ENCODE results near the gene SNRPN. TPM values are rescaled to one million over a fixed set of nuclear protein-coding genes. Genes with fewer than 3 reads are reported as not detected.
A peak's percentile ranks its signal among the peaks of the same experiment; 100 is the strongest.
"Not testable (repeated sequence)": the region's sequence is repeated elsewhere in the genome, so short reads cannot be mapped to it uniquely, and the experiment has no call there.

SNRPN gene
- 100 to 1,000 TPM; 169 to 227 (median 191) TPM for polyA plus RNA-seq (ENCODE audit: insufficient read length in 10 of 10)
- long read RNA-seq, donor 1, transcript SNRPN-202 (10 exons, 1,528 nt): major isoform, 57 of 137 reads
- long read RNA-seq, donor 1, partial matches to known transcripts: 79 of 137 reads
- long read RNA-seq, donor 1, other reads (novel, unspliced or antisense): 0 of 137 reads
- long read RNA-seq, donor 2, transcript SNRPN-202 (10 exons, 1,528 nt): major isoform, 46 of 78 reads
- long read RNA-seq, donor 2, partial matches to known transcripts: 25 of 78 reads
- long read RNA-seq, donor 2, other reads (novel, unspliced or antisense): 5 of 78 reads
- long read RNA-seq, donor 3: 0 reads
- long read RNA-seq, donor 4, transcript SNRPN-202 (10 exons, 1,528 nt): major isoform, 45 of 104 reads
- long read RNA-seq, donor 4, partial matches to known transcripts: 49 of 104 reads
- long read RNA-seq, donor 4, other reads (novel, unspliced or antisense): 7 of 104 reads
- long read RNA-seq, donor 5, transcript SNRPN-202 (10 exons, 1,528 nt): major isoform, 65 of 127 reads
- long read RNA-seq, donor 5, partial matches to known transcripts: 52 of 127 reads
- long read RNA-seq, donor 5, other reads (novel, unspliced or antisense): 8 of 127 reads
- long read RNA-seq, donor 6, transcript SNRPN-202 (10 exons, 1,528 nt): major isoform, 102 of 189 reads
- long read RNA-seq, donor 6, partial matches to known transcripts: 78 of 189 reads
- long read RNA-seq, donor 6, other reads (novel, unspliced or antisense): 6 of 189 reads
- long read RNA-seq, donor 7, transcript SNRPN-202 (10 exons, 1,528 nt): major isoform, 44 of 64 reads
- long read RNA-seq, donor 7, partial matches to known transcripts: 20 of 64 reads
- long read RNA-seq, donor 7, other reads (novel, unspliced or antisense): 0 of 64 reads
- long read RNA-seq, donor 8, transcript SNRPN-202 (10 exons, 1,528 nt): major isoform, 38 of 63 reads
- long read RNA-seq, donor 8, partial matches to known transcripts: 24 of 63 reads
- long read RNA-seq, donor 8, other reads (novel, unspliced or antisense): 0 of 63 reads
- long read RNA-seq, donor 9, transcript SNRPN-202 (10 exons, 1,528 nt): major isoform, 8 of 11 reads
- long read RNA-seq, donor 9, partial matches to known transcripts: 0 of 11 reads
- long read RNA-seq, donor 9, other reads (novel, unspliced or antisense): 0 of 11 reads

DNA sequence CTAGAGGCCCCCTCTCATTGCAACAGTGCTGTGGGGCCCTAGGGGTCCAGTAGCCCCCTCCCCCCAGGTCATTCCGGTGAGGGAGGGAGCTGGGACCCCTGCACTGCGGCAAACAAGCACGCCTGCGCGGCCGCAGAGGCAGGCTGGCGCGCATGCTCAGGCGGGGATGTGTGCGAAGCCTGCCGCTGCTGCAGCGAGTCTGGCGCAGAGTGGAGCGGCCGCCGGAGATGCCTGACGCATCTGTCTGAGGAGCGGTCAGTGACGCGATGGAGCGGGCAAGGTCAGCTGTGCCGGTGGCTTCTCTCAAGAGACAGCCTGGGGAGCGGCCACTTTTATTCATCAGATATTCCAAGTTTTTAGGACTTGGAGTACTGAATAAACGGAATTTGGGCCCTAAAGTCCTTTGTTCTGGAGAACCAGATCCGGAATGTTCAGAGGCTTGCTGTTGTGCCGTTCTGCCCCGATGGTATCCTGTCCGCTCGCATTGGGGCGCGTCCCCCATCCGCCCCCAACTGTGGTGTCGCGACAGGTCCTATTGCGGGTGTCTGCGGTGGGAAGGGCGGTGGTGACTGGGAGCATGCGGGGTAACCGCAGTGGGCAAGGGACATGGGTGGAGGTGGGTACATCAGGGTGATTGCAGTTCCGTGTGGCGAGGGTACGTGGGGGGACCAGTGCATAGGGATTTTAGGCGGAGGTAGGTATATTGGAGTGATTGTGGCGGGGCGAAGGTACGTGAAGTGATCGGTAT, at the start of gene SNRPN, which contains the start of gene SNURF:
TSS of gene SNRPN (plus strand) at position 205 of the 748 bp plus-strand sequence. CDS start 19,467 bp downstream, outside the sequence.
TSS of gene SNURF (plus strand) at position 205 of the 748 bp plus-strand sequence. CDS start at position 267, 62 bp downstream.
- peak; percentile 51 to 85 (median 72) for DNase-seq

DNA sequence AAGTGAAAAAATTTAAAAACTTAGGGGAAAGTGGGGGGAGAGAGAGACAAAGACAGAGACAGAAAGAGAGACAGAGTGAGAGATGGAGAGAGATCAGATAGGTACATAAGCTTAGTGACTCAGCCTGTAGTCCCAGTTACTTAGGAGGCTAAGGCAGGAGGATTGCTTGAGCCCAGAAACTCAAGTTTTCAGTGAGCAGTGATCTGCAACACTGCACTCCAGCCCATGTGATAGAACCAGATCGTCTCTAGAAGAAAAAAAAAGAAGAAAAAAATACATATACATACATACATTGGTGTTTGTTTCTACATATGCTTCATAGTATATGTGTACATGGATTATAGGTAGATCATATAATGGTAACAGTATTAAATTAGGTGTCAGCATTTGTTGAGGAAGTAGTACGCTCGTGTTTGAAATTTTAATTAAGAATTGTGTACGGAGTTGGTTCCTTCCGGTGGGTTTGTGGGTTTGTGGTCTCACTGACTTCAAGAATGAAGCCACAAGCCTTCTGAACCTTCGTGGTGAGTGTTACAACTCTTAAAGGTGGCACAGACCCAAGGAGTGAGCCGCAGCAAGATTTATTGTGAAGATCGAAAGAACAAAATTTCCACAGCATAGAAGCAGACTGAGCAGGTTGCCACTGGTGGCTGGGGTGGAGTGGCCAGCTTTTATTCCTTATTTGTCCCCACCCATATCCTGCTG, 38.3 kb upstream of the SNRPN start:
- no peak for DNase-seq

DNA sequence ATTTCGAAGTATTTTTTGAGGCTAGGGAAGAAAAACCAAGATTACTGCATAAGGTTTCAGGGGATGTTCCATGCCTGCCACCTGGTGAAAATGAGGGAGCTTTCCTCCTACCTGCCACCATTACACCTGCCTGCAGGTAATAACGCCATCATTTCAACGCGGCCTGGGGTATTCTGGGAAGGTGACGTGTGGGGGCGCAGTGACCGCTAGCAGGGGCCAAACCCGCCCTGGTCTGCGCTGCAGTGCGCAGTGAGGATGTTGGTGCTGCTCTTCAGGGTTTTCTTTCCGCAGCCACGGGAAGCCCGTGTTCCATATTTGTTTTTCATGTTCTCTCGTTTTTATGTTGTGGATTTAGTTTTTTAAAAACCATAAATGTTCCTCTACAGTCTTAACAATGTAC, 37.4 kb upstream of the SNRPN start:
- DNase-seq: no peak

DNA sequence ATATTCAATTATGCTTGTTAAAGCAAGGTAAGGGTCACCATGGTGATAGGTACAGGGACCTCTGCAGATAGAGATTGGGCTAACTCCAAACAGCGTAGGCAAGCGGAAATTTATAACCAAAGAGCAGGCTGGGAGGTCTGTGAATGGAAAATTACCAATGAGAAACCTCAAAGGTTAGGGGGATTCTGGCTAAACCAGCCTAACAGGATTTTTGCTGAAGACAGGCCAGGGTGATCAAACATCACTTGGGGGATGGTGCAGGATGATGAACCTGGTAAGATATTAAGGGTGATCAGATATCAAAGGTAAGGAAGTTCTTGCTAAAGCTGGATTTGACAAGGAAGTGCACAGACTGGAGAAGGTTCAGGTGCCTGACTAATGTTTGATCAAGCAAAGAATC, 35.3 kb upstream of the SNRPN start:
- no peak for DNase-seq

DNA sequence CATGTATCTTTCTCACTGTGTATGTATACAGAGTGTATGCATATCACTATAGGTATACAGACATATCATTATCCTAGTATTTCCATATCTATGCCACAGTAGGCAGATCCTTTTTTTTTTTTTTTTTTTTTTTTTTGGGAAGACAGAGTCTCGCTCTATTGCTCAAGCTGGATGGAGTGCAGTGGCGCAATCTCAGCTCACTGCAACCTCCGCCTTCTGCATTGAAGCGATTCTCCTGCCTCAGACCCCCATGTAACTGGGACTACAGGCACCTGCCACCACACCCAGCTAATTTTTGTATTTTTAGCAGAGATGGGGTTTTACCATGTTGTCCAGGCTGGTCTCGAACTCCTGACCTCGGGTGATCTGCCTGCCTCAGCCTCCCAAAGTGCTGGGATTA, 32.0 kb upstream of the SNRPN start:
- DNase-seq: not testable (repeated sequence)

DNA sequence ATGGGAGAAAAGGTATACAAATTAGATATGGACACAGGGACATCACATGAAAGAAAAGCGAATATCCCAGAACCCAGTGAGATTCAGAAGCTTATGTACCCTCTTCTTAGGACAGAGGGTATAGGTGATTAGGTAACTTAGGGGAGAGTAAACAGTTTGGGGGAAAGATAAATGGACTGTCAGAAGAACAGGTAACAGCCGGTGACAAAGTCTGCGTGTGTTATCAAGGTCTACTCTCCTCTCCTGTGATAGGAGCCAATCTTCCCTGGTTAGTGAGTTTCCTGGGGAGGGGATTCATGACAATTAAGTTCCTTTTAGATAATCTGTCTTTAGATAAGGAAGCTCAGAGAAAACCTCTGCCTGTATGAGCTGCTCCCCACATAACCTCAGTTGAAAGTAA, 30.6 kb upstream of the SNRPN start:
- DNase-seq: no peak

DNA sequence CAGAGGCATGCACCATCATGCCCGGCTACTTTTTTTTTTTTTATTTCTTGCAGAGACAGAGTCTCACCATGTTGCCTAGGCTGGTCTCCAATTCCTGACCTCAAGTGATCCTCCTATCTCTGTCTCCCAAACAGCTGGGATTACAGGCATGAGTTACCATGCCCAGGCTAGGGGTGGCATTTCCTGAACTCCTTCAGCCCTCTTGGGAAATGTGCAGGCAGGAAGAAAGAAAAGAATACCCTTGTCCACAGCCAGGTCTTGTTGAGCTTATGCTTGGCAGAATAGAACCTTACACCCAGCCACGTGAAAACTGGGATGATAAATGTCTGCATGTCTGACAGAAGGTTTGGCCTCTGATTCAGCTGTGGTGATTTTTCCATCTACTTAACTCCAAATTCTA, 30.2 kb upstream of the SNRPN start:
- no peak for DNase-seq

DNA sequence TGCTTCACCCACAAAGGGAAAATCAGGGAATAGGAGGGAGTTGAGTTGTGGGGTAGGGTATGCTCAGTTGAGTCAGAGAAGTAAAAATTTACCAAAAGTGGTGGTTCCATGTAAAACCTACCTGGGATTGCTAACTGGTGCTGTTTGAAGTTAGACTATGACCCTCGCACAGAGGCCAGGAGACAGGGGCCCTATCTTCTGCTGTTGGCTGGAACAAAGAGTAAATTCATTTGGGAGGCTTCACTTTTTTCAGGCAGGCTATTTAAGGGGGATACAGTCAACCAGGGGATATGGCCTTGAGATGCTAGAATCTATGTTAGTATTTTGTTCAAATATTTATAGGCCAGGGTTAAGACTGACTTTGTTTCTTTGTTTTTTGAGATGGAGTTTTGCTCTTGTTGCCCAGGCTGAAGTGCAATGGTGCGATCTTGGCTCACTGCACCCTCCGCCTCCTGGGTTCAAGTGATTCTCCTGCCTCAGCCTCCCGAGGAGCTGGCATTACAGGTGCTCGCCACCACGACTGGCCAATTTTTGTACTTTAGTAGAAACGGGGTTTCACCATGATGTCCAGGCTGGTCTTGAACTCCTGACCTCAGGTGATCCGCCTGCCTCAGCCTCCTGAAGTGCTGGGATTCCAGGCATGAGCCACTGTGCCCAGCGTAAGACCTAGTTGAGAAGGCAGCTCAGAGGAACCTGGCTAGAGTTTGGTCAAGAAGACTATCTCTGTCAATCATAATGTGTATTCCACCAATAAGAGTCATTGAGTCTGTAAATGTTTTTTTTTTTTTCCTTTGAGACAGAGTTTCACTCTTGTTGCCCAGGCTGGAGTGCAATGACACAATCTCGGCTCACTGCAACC, 22.7 kb upstream of the SNRPN start:
- DNase-seq: not testable (repeated sequence)

DNA sequence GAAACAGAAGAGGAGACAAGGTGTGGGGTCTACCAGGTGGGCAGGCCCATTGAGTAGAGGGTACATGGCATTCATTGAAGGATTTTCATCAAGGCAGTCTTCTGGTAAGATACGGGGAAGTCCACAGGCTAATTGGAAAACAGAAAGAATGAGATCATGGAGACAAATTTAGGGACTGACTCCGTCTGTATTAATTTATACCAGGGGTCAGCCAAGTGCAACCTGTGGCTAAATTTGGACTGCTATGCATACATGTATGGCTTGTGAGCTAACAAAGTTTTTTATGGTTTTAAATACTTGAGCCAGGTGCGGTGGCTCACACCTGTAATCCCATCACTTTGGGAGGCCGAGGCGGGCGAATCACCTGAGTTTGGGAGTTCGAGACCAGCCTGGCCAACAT, 21.1 kb upstream of the SNRPN start:
- DNase-seq: peak in 1 of 3 donors; percentile 4

DNA sequence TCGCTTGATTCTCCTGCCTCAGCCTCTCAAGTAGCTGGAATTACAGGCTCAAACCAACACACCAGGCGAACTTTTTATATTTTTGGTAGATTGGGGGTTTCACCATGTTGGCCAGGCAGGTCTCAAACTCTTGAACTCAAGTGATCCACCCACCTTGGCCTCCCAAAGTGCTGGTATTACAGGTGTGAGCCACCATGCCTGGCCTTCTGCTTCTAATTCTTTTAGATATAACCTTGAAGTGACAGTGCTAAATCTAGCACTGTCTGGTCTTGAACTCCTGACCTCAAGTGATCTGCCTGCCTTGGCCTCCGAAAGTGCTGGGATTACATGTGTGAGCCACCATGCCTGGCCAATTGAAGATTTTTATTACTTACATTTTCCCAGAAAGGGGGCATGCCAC, 16.6 kb upstream of the SNRPN start:
- DNase-seq: not testable (repeated sequence)

DNA sequence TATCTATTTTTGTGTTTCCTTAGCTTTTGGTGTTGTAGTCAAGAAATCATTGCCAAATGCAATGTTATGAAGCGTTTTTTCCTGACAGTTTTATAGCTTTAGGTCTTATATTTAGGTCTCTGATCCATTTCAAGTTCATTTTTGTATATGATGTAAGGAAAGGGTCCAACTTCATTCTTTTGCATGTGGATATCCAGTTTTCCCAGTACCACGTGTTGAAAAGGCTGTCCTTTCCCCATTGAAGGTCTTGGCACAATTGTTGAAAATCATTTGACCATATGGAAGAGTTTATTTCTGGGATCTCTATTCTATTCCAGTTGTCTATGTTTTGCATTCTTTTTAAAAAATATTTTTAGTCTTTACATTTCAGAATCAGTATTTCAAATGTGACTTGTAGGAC, 14.6 kb upstream of the SNRPN start:
- DNase-seq: peak in 2 of 3 donors; percentile 10 to 43

DNA sequence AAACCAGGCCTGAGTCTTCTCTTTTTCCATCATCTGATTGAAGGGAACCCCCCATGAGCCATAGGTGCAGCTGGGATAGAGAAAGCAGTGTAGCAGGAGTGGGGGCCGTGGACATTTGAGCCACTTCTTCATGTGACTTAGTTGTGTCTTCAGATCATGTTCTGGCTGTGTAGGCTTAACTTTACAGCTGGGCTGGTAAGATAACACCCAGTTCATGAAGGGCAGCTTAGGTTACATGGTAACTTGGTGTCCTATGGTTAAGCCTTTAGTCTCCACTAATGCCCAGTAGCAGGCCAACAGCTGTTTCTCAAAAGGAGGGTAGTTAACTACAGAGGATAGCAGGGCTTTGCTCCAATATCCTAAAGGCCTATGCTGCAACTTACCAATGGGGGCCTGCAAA, 11.4 kb upstream of the SNRPN start:
- DNase-seq: peak; percentile 5 to 43 (median 14)

DNA sequence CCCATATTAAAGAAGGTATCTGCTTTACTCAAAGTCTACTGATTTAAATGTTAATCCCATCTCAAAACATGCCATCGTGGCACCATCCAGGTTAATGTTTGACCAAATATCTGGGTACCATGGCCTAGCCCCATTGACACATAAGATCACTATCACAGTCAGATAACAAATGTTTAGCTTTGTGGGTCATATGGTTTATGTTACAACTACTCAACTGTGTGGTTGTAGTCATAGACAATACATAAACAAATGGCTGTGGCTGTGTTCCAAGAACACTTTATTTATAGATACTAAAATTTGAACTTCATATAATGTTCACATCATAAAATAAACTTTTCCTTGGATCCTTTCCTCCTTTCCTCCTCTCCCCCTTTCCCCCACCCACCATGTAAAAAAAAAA, 9.8 kb upstream of the SNRPN start:
- peak in 2 of 3 donors; percentile 6 to 29 for DNase-seq

DNA sequence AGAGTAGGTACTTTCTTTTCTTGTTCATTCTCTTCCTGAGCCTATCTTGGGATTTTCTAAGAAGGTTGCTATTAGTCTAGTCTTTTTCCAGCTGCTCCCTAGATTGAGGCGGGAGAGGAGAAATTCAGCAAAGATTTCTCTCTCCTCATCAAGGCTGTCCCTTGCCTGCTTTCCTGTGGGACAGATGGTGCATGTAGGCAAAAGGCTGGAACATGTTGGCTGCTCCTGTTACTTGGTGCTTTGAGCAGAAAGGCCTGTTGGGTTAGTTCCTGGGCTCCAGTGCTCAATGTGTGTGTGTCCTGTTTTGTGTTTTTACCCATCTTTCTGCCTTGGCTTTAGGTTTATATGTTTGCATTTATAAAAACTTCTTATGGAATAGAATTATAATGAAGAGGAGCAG, 9.1 kb upstream of the SNRPN start:
- DNase-seq: no peak

DNA sequence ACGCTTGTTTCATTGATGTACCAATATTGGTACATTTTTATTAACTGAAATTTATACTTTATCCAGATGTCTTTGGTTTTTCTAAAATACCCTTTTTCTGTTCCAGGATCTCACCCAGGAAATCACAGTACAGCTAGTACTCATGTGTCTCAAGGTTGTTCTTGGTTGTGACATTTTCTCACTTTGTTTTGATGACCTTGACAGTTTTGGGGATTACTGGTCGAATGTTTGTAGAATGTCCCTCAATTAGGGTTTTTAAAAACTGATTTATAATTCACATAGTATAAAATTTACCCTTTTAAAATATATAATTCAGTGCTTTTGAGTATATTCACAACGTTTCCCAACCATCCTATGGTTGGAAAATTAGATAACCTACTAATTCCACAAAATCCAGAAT, 6.3 kb upstream of the SNRPN start:
- no peak for DNase-seq

DNA sequence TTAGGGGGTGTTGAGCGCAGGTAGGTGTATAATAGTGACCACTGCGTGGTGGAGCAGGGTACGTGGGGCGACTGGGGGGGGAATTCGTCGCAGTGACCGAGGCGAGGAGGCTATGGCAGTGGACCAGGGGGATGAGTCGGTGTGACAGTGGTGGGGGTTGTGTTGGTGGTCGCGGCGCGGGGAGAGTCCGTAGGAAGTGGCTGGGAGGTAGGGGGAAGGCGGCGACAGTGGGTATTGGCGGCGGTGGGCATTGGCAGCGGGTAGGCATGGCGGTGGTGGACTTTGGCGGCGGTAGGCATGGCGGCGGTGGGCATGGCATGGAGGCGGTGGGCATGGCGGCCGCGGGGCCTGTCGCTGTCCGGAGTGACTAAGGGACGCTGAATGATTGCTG, 739 bp downstream of the SNRPN start:
- peak in 1 of 3 donors; percentile 16 for DNase-seq

DNA sequence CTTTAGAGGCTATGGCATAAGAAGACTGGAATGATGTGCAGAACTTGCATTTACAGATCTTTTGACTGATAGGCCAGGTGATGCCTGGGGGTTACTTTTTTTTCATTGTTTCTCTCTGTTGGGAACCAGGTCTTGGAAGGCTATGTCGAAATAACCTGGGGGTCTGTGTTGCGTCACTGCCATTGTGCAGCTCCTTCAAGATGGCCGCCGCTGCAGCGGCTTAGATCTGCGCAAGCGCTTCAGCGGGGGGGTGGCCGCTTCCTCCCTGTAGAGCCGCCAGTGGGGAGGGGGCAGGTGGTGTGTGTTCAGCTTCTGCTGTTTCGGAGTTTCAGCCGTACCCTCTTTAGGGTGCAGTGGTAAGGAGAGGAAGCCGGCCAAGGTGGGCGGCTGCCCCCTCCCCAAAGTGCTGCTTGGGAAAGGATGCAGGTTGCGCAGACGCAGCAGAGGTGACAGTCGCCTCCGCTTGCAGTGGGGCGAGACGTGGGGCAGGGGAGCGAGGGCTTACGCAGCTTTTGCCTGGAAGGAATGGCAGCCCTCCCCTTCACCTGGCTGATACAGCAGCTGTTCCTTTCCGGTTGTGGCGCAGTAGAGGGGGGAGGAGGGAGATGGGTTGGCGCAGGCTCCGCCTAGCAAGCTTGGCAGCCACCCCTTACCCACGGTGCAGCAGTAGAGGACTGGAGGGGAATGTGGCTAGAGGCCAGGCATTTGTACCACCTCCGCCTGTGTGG, 1.5 kb downstream of the SNRPN start:
- DNase-seq: peak; percentile 59 to 90 (median 63)

DNA sequence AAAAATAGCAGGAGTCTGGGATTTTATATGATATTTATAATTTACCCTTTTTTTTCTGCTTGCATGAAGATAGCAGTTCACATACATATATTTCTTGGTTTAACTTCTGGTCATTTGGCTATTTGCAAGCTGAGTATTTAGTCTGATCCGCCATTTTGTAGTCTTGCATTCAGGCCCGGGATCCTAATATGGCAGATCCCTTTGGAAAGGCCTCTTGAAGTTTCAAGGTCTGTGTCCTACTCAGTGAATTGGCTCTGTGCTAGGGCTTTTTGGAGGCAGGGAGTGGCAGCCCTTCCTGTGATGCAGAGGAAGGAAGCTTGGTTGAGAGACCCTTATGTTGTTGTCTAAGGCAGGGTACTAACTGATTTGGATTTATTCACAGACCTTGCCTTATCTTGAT, 2.9 kb downstream of the SNRPN start:
- DNase-seq: no peak

DNA sequence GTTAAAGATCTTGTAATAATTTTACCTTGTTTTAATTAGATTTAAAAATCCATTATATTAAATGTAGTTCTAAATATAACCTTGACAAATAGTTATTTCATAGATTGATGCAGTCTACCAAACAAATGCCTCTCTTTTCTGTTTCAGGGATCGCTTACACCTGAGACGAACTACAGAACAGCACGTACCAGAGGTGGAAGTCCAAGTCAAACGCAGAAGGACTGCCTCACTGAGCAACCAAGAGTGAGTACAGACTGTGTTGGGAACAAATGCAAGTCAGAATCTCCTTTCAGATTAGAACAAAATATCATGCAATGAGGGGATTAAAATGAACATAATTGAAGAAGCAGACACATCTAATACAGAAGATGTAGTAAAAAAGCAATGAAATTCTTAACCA, 7.2 kb downstream of the SNRPN start:
- no peak for DNase-seq

Data from muscle of back (tissue), 13 donors.